ENCODE data around the gene STING1.
A peak's percentile ranks its signal among the peaks of the same experiment; 100 is the strongest.
"Not testable (repeated sequence)": the region's sequence is repeated elsewhere in the genome, so short reads cannot be mapped to it uniquely, and the experiment has no call there.

STING1 gene

DNA sequence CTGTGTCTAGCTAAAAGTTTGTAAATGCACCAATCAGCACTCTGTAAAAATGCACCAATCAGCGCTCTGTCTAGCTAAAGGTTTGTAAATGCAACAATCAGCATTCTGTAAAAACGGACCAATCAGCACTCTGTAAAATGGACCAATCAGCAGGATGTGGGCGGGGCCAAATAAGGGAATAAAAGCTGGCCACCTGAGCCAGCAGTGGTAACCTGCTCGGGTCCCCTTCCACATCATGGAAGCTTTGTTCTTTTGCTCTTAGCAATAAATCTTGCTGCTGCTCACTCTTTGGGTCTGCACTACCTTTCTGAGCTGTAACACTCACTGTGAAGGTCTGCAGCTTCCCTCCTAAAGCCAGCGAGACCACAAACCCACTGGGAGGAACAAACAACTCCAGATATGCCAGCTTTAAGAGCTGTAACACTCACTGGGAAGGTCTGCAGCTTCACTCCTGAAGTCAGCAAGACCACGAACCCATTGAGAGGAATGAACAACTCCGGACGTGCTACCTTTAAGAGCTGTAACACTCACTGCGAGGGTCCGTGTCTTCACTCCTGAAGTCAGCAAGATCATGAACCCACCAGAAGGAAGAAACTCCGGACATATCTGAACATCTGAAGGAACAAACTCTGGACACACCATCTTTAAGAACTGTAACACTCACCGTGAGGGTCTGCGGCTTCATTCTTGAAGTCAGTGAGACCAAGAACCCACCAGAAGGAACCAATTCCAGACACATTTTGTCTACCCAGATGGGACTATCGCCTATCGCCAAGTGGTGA lies 20.7 kb upstream of the STING1 start:
- DNase-seq (ENCODE audit: low spot score) = not testable (repeated sequence)

DNA sequence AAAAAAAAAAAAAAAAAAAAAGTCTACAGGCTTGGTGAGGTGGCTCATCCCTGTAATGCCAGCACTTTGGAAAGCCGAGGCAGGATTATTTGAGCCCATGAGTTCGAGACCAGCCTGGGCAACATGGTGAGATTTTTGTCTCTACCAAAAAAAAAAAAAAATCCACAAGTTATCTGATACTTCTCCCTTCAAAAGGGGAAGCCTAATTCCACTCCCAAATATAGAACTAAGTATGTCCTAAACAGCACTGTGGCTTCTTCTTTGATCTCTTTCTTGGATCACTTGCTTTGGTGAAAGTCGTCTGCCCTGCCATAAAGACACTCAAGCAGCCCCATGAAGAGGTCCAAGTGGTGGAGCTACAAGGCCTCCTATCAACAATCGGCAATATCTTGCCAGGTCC lies 18.8 kb upstream of the STING1 start:
- no peak for DNase-seq (ENCODE audit: low spot score)

DNA sequence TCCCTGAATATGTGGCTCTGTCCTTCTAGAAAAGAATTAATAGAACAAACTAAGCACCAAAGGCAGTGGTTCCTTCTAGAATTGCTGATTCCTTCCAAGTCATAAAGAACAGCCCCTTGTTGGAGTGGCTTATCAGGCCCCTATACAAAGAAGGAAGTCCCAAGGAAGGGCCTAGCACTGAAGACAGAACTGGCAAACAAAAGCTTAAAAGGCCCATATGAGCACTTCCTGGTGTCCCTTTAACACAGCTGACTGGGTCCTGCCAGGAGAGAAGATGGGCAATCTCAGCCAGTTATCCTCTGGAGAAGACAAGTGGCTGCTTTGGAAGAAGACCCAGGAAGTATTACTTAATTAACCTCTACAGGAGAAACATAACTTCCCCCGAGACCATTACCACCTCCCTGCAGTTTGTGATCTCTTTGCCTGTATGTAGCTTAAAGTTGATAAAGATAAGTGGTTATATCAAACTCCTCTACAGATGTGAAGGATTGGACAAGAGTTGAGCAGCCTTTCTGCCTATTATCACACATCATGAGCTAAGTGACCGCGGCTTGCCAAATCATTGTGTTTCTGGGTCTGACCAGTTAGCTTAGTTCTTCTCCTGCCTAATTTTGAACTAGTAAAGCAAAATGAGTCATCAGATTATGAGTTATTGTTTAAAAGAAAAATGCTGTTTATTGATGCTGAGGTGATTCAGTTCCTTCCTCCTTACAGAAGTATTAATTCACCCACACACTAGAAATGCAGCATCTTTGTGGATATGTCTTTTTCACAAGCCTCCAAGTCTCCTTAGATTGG lies 13.3 kb upstream of the STING1 start:
- peak; percentile 90 for DNase-seq (ENCODE audit: low spot score)

DNA sequence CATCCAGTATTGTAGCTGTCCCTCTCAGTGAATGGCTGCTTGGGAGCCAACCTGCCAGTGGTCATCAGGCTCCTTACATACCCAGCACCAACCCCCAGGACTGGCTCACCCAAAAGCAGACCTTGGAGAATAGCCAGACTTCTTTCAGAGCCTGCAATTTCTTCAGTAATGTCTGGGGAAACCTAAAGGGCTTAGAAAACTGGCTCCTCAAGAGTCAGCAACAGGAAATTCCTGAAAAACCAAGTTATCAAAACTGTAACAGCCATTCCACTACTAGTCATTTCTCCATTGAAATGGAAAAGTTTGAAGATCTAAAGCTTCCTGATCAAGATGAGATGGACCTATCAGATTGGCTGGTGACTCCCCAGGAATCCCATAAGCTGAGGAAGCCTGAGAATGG lies 12.3 kb upstream of the STING1 start:
- DNase-seq (ENCODE audit: low spot score) = peak; percentile 59

DNA sequence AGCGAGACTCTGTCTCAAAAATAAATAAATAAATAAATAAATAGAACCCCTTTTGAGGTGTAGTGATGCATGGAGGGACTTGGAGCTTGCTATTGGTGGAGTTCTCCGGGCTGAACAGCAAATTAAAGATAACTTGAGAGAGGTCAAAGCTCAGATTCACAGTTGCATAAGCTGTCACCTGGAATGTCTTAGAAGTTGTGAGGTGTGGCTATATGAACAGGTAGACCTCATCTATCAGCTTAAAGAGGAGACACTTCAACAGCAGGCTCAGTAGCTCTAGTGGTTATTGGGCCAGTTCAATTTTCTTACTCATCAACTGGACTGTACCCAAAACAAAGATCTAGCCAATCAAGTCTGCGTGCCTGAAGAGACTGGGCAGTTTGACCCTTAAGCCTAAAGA lies 11.7 kb upstream of the STING1 start:
- DNase-seq (ENCODE audit: low spot score) = no peak

DNA sequence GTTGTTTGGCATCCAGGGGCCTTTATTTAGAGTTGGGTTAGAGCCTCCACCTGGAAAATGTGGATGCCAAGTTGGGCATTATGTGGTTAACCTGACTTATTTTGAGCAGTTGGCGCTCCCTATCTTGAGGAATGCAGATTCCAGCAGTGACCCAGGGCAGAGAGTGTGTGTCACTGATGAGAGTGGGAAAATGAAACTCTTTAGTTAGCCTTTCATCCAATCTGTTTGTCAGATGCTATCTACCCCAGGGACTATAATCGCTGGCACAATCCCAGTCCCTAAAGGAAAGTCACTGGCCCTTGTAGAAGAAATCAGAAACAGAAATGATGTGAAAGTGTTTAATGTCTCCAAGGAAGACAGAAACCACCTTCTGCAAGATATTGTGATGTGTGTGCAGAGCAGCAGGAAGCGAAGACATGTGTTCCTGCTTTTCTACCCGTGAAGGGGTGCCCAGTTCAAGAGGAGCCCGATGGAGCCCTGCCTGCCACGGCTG lies 10.2 kb upstream of the STING1 start:
- DNase-seq (ENCODE audit: low spot score) = no peak

DNA sequence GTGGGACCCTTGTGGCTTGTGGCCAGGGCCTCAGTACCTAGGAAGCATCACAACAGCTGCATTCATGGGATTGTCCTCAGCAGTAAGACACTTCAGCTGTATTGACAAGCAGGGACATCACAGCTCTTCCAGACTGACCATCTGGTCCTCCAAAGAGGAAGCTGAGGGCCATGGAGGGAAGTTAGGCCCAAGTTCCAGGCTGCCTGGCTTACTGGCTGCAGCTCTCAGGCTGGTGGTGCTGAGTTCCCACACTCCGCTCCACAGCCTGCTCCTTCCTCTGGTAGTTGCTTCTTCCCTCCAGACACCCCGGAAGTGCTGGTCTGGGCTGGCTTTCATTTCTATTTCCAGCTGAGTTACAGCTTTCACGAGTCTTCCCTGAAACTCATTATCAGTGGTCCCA lies 5.7 kb upstream of the STING1 start:
- DNase-seq (ENCODE audit: low spot score) = no peak

DNA sequence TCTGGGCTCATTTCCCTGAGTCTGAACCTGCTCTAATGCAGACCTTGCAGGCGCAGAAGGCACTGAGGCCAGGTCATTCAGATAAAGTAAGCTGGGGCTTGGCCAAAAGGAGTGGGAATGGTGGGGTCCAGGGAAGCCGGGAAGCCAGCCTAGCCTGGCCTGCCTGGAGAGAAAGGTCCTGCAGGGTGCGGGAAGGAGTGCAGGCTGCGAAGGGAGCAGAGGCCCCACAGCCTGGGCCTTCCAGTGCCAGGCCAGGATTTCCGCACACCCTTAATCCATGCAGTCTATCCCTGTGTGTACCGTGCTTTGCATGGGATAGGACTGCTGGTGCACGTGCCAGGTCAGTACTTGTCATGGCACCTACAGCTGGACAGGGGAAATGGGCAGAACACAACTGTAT lies 3.6 kb upstream of the STING1 start:
- no peak for DNase-seq (ENCODE audit: low spot score)

DNA sequence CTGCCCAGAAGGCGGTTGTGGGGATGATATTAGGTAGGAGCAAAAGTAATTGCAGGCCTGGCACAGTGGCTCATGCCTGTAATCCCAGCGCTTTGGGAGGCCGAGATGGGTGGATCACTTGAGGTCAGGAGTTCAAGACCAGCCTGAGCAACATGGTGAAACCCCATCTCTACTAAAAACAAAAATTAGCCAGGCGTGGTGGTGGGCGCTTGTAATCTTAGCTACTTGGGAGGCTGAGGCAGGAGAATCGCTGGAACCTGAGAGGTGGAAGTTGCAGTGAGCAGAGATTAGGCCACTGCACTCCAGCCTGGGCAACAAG lies 291 bp upstream of the STING1 start:
- DNase-seq (ENCODE audit: low spot score) = not testable (repeated sequence)

DNA sequence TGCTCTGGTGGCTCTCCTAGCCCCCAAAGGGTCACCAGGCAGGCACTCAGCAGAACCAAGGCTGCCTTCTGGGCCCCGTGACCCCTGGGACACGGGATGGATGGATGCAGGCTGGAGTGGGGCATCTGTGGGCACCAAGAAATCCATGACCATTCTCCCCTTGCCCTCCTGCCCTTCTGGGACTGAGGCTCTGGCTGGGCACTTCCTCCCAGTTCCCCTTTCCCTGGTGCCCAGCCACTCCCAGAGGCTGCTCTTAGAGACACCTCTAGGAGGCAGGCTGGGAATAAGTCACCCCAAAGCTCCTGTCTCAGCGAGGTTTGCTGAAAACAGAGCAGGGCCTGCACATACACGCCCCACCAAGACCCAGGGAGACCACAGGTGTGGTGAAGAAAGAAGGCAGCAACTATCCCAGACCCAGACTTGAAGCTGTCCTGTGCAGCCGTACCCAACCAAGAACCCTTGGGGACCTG lies 943 bp downstream of the STING1 start:
- DNase-seq (ENCODE audit: low spot score) = no peak

DNA sequence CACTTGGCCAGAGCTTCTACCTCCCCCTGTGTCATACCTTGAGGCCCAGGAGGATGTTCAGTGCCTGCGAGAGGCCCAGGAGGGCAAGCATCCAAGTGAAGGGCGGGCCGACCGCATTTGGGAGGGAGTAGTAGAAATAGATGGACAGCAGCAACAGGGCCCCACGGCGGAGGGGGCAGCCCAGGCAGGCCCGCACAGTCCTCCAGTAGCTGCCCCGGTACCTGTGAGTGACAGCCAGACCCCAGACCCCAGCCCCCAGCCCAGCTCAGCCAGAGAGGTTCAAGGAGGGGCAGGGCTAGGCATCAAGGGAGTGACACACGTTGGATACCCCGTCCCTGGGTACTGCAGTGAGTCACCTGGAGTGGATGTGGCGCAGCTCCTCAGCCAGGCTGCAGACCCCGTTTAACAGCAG lies 1.4 kb downstream of the STING1 start:
- DNase-seq (ENCODE audit: low spot score) = no peak

DNA sequence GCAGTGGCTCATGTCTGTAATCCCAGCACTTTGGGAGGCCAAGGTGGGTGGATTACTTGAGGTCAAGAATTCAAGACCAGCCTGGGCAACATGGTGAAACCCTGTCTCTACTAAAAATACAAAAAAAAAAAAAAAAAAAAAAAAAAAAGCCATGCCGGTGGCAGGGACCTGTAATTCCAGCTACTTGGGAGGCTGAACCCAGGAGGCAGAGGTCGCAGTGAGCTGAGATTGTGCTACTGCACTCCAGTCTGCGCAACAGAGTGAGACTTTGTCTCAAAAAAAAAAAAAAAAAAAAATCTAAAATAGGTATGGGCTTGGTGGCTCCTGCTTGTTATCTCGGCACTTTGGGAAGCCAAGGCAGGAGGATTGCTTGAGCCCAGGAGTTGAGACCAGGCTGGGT lies 2.8 kb downstream of the STING1 start:
- DNase-seq (ENCODE audit: low spot score) = not testable (repeated sequence)

DNA sequence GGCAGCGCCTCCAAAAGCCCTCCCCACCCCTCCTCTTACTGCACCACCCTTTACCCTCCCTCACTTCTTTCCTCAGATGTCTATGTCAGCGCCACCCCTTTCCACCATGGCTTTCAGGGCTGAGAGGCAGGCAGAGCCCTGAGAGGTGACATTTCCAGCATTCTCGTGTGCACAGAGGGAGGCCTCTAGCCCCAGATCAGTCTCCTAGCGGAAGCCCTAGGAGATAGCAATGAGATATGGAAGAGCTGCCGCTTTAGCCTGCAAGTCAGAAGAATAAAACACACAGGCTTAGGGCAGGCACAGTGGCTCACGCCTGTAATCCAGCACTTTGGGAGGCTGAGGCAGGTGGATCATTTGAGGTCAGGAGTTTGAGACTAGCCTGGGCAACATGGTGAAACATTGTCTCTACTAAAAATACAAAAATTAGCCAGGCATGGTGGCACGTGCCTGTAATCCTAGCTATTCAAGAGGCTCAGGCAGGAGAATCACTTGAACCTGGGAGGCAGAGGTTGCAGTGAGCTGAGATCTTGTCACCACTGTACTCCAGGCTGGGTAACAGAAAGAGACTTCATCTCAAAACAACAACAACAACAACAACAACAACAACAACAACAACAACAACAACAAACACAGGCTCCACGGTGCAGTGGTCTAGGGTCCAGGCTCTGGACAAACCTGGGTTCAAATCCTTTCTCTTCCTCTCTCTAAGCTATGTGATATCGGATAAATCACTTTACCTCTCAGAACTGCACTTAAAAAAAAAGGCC lies 3.7 kb downstream of the STING1 start:
- not testable (repeated sequence) for DNase-seq (ENCODE audit: low spot score)

DNA sequence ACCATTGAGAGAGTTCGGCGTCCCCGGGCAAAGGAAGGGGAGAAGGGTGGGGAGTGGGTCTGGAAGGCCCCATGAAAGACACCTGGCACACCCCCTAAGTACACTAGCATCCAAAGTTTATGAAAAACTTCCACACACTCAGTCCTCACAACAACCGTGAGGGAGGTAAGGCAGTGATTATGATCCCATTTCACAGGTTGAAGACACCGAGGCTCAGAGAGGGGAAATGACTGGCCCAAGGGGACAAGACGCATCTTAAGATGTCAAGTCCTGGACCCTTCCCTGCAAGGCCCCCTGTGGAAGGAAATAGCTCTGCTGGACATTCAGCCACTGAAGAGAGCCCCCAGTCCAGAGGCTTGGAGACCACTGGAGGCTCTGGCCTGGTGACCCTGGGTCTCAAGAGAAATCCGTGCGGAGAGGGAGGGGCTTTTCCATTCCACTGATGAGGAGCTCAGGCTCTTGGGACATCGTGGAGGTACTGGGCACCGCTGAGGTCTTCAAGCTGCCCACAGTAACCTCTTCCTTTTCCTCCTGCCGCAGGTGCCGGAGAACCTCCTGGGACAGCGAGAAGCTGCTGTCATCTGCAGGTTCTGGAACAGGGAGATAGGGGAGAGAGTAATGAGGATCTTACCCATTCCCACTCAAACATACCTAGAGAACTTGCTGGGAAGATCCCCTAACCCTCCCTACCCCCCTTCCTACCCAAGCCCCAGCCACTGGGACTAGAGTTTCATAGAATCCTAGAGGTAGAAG lies 6.5 kb downstream of the STING1 start:
- no peak for DNase-seq (ENCODE audit: low spot score)

DNA sequence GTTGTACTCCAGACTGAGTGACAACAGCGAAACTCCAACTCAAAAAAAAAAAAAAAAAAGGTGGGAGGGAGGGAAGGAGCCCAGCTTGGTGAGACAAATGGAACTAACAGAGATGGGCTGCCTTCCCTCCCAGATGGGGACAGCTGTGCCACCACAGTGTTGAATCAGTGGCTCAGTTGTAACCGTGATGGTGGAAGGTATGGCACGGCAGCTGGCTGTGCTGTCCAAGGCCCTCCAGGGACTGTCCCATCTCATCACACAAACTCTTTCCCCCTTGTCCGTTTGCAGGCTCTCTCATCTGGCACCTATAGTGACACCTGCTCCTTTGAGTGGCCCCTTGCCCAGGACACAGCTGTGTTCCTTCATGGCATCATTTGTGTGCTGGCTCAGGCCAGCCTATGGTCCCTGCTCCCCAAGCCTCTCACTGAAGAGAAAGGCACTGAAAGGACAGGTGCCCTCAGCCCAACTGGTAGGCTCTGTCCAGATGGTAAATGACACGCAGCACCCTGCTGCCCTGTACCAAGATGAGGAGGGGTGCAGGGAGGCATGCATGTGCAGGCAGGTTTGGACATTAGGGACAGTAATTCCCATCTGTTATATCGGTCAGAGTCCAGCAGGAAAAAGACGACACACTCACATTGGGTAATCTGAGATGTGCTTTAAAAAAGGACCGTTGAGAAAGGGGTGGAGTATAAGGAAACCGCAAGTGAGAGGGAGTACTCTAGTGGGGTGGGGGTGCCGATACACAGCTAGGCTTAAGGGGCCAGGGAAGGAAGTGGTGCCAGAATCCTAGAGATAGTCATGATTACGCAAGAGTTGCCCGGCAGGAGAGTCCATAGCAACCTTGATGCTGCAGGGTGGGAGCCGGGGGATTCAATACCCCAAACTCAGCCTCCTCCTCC lies 7.4 kb downstream of the STING1 start:
- no peak for DNase-seq (ENCODE audit: low spot score)

DNA sequence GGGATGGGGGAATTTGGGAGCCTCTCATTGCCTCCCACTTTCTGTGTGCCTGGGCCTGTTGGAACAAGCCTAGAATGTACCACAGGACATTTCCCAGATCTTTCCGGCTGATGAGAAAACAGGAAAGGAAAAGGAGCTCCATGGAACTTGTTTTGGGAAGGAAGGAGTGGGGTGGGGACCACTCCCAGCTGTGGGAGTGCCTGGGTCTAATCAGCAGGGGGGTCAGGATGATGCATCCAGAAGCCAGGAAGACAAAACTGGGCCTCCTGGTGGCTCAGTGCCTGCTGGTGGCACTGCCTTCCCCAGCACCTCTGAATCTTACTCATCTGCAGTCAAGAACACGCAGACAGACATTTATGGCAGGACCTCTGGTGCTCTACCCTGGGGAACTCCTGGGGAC lies 9.0 kb downstream of the STING1 start:
- peak; percentile 50 for DNase-seq (ENCODE audit: low spot score)

DNA sequence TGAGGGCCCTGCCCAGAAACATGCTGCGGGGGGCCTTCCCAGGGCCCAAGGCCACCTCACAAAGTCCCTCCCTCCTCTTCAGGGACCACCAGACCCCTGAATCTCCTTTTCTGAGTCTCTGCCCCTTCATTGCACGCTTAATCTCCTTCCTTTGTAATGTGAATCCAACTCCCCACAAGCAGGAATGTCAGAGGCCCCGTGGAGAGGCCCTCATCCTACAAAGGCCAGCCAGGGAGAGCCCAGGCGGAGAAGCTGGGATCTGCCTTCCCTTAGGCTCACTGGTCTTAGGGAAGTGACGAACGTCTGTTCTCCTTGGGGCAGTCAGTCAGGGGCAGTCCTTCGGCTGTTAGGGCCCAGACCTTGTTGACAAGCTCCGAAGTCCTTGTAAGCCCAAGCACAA lies 9.5 kb downstream of the STING1 start:
- DNase-seq (ENCODE audit: low spot score) = peak; percentile 60

DNA sequence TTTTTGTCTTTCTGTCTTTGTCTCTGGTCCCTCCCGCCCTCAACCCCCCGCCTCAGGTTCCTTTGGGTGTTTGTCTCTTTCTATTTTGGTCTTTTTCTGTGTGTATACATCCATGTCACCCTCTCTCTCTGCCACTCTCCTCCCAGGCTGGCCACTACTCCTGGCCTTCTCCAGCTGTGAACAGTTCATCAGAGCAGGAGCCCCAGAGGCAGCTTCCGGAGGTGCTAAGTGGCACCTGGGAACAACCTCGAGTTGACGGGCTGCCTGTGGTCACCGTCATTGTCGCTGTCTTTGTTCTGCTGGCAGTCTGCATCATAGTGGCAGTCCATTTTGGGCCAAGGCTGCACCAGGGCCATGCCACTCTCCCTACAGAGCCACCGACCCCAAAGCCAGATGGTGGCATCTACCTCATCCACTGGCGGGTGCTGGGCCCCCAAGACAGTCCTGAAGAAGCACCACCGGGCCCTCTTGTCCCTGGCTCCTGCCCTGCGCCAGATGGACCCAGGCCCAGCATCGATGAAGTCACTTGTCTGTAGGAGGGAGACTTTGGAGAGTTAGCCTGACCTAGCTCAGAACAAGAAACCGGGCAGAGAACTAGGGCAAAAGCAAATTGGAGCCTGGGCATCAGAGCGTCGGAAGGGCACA lies 10.1 kb downstream of the STING1 start:
- DNase-seq (ENCODE audit: low spot score) = no peak

DNA sequence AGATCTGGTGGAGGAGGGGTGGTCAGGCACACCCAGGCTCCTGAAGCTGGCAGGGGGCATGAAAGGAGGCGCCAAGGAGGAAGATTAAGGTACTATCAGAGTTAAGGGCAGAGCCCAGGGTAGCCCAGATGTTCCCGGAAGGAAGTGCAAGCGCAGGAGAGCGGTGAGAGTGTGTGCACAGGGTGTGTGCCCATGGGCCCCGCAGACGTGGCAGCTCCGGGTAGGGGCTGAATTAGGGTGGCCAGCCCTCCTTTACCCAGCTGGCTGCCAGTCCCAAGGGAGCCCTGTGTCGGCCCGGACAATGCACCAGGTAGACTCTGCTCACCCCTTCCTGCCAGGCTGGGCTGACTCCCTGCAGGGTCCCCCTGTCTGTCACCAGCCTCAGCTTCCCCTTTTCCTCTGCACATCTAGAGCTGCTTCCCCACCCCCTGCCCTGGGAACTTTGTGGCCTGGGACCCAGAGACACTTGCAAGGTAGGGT lies 11.7 kb downstream of the STING1 start, which contains the start of gene SMIM33:
Gene SMIM33 (plus strand): TSS at position 184 of the 480 bp plus-strand sequence. CDS start 118 bp downstream, at position 302.
- no peak for DNase-seq (ENCODE audit: low spot score)

DNA sequence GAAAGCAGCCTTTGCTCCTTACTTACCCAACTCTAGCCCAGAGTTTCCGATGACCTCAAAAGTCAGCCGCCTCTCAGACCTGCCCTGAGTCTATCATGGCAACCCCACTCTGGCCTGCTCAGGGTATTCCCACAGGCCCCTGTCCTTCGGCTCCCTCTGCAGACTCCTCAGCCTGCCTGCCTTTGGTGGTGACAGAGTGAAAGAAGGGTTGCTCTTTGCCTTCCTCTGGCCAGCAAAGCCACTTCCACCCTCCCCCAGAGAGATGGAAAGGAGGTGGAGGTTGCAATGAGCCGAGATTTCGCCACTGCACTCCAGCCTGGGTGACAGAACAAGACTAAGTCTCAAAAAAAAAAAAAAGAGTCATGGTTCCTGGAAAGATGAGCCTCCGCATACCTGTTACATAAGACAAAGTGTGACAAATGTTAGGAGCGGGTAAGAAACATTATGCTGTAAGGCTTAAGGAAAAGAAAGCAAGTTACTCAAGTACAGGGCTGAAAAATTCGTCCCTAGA lies 14.1 kb downstream of the STING1 start:
- DNase-seq (ENCODE audit: low spot score) = no peak
